ENCODE measurements around the gene DYNLT2B. TPM values are rescaled to one million over a fixed set of nuclear protein-coding genes. Genes with fewer than 3 reads are reported as not detected.

DYNLT2B gene
- total and polyA plus RNA-seq, 4 donors = 2.5 to 22.4 (median 13.7) TPM

- H3K4me3 ChIP-seq = no peak overlapping the region
- no peak overlapping the region for H3K27ac ChIP-seq (ENCODE audit: low read depth in 1 of 2, low read length in 1 of 2)
- DNase-seq = no peak
- no peak overlapping the region for H3K9ac ChIP-seq (ENCODE audit: insufficient read depth in 1 of 2, low read length in 2 of 2)
- no peak for TF ChIP-seq CTCF (IDR thresholded peaks at IDR 0.05; ENCODE audit: control extremely low read depth, extremely low read depth)
- H3K9me3 ChIP-seq (ENCODE audit: control insufficient read depth in 4 of 4, insufficient read depth in 3 of 4, low read length in 3 of 4) = peaks cover 0 to 4% (median 1%) of the 10 kb centered on the region in 4 donors
- ATAC-seq (ENCODE audit: insufficient read depth, low FRiP score) = no peak
- H3K4me1 ChIP-seq (ENCODE audit: control insufficient read depth in 5 of 5, insufficient read depth in 5 of 5, low read length in 5 of 5) = no peaks in the 10 kb centered on the region
- no peaks in the 10 kb centered on the region for H3K27me3 ChIP-seq (ENCODE audit: control insufficient read depth in 3 of 3, insufficient read depth in 3 of 3, low read length in 2 of 3)
- H3K36me3 ChIP-seq (ENCODE audit: control insufficient read depth in 4 of 4, insufficient read depth in 4 of 4, low read length in 4 of 4) = peaks cover 0 to 5% (median 0%) of the 10 kb centered on the region in 4 donors
- 47 to 66% methylated on average over 7 of the region's 7 CpGs for WGBS, 2 donors
Observed at GRCh38 chr3:196341137-196341536, 23.1 kb upstream of the DYNLT2B start.

GRCh38 chr3:196340466-196340865 lies 22.4 kb upstream of the DYNLT2B start:
- H3K27me3 ChIP-seq (ENCODE audit: control insufficient read depth in 3 of 3, insufficient read depth in 3 of 3, low read length in 2 of 3) = no peaks in the 10 kb centered on the region
- no peak for TF ChIP-seq CTCF (IDR thresholded peaks at IDR 0.05; ENCODE audit: control extremely low read depth, extremely low read depth)
- no peak overlapping the region for H3K9ac ChIP-seq (ENCODE audit: insufficient read depth in 1 of 2, low read length in 2 of 2)
- peaks cover 0 to under 1% (median 0%) of the 10 kb centered on the region in 4 donors for H3K36me3 ChIP-seq (ENCODE audit: control insufficient read depth in 4 of 4, insufficient read depth in 4 of 4, low read length in 4 of 4)
- no peaks in the 10 kb centered on the region for H3K4me1 ChIP-seq (ENCODE audit: control insufficient read depth in 5 of 5, insufficient read depth in 5 of 5, low read length in 5 of 5)
- no peak overlapping the region for H3K4me3 ChIP-seq
- peaks cover 0 to 4% (median 1%) of the 10 kb centered on the region in 4 donors for H3K9me3 ChIP-seq (ENCODE audit: control insufficient read depth in 4 of 4, insufficient read depth in 3 of 4, low read length in 3 of 4)
- no peak for ATAC-seq (ENCODE audit: insufficient read depth, low FRiP score)
- H3K27ac ChIP-seq (ENCODE audit: low read depth in 1 of 2, low read length in 1 of 2) = no peak overlapping the region
- no peak for DNase-seq
- 25 to 49% methylated on average over 2 of the region's 2 CpGs for WGBS, 2 donors

GRCh38 chr3:196339493-196340254 lies 21.6 kb upstream of the DYNLT2B start:
- Histone ChIP-seq H3K9me3 (ENCODE audit: control insufficient read depth in 4 of 4, insufficient read depth in 3 of 4, low read length in 3 of 4) (peaks cover 0 to 4% (median 1%) of the 10 kb centered on the region in 4 donors), H3K27ac (ENCODE audit: low read depth in 1 of 2, low read length in 1 of 2) (no peak overlapping the region), H3K9ac (ENCODE audit: insufficient read depth in 1 of 2, low read length in 2 of 2) (no peak overlapping the region), H3K36me3 (ENCODE audit: control insufficient read depth in 4 of 4, insufficient read depth in 4 of 4, low read length in 4 of 4) (no peaks in the 10 kb centered on the region), H3K4me3 (no peak overlapping the region), H3K27me3 (ENCODE audit: control insufficient read depth in 3 of 3, insufficient read depth in 3 of 3, low read length in 2 of 3) (no peaks in the 10 kb centered on the region), H3K4me1 (ENCODE audit: control insufficient read depth in 5 of 5, insufficient read depth in 5 of 5, low read length in 5 of 5) (no peaks in the 10 kb centered on the region)
- 85 to 86% methylated on average over 21 of the region's 21 CpGs for WGBS, 2 donors
- DNase-seq (no peak), ATAC-seq (ENCODE audit: insufficient read depth, low FRiP score) (no peak)
- TF ChIP-seq CTCF (IDR thresholded peaks at IDR 0.05; ENCODE audit: control extremely low read depth, extremely low read depth) = no peak
